Medulla oblongata (tissue), 1 donor: ENCODE results near the gene IL3RA.
A peak's percentile ranks its signal among the peaks of the same experiment; 100 is the strongest.
"Not testable (repeated sequence)": the region's sequence is repeated elsewhere in the genome, so short reads cannot be mapped to it uniquely, and the experiment has no call there.

Experiments used
- DNase-seq: peaks from one replicate; pipeline ENCODE4 v3.0.0-alpha.2; 2015; ENCODE audit errors: extremely low spot score

IL3RA gene

GRCh38 chrX:1336331-1336943 lies at the start of gene IL3RA:
Gene IL3RA (plus strand): TSS chrX:1336785. CDS start chrX:1341766, 4,981 bp downstream.
- peak; percentile 74 for DNase-seq

- DNase-seq: no peak
Observed at GRCh38 chrX:1289535-1289934, 47.0 kb upstream of the IL3RA start.

DNA sequence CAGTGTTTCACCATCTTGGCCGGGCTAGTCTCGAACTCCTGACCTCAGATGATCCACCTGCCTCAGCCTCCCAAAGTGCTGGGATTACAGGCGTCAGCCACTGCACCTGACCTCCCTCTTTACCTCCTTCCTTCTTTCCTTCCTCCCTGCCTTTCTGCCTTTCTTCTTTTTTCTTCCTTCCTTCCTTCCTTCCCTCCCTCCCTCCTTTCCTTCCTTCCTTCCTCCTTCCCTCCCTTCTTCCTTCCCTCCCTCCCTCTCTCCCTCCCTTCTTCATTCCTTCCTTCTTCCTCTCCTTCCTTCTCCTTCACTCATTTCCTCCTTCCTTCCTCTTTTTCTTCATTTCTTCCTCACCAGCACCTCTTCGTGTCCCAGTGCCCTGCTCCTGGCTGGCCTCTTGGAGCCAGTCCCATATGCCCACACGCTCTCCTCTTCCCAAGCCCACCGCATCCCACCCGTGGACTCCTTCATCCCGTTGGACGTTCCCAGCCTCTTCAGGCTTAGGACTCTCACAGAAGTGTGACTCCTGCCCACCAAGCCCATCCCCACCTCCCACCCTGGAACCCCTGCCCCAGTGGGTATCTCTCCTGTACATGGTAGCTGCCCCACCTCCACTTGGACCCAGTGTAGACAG lies 45.4 kb upstream of the IL3RA start:
- no peak for DNase-seq

- DNase-seq: peak; percentile 32
Observed at GRCh38 chrX:1292575-1293290, 43.9 kb upstream of the IL3RA start.

GRCh38 chrX:1294301-1295067 lies 42.1 kb upstream of the IL3RA start:
- DNase-seq: no peak

- DNase-seq: no peak
Observed at GRCh38 chrX:1295550-1295949, 41.0 kb upstream of the IL3RA start.

GRCh38 chrX:1297591-1297990 lies 39.0 kb upstream of the IL3RA start:
- DNase-seq: not testable (repeated sequence)

DNA sequence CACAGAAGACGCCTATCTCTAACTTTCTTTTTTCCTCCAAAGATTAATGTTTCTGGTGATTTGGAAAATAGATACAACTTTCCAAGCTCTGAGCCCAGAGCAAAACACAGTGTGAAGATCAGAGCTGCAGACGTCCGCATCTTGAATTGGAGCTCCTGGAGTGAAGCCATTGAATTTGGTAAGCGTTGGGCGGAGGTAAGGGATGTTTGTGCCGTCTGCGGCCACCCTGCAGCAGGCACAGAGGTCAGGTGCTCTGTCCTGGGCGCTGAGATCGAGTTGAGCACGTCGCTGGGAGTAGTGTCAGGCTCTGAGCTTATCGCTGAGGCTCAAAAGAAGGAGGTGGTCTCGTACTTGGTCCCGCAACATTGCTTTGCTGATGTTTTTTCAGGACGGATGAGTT lies 36.1 kb upstream of the IL3RA start:
- no peak for DNase-seq

- DNase-seq: no peak
Observed at GRCh38 chrX:1305411-1305810, 31.2 kb upstream of the IL3RA start.

DNA sequence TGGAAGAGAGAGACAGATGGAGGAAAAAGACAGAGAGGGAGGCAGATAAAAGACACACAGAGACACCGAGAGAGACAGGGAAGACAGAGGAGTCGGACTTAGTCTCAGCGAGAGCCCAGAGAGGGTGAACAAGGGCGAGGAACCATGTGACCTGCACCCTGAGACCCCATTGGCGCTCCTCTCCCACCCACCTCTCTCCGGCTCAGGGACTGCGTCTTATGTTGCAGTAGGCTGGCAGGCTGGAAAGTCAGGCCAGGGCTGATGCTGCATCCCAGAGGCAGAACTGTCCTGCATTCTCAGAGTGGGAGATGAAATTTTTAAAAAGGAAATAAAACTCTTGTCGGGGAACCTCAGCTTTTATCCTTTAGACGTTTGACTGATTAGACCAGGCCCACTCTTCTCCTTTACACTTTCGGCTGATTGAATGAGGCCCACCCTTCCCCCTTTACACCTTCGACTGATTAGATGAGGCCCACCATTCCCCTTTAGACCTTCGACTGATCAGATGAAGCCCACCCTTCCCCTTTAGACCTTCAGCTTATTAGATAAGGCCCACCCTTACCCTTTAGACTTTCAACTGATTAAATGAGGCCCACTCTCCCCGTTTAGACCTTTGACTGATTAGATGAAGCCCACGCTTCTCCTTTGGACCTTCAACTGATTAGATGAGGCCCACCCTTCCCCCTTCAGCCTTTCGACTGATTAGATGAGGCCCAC lies 29.5 kb upstream of the IL3RA start:
- DNase-seq: no peak

- no peak for DNase-seq
Observed at GRCh38 chrX:1307626-1308340, 28.8 kb upstream of the IL3RA start.

GRCh38 chrX:1308476-1308875 lies 28.1 kb upstream of the IL3RA start:
- DNase-seq: no peak

- not testable (repeated sequence) for DNase-seq
Observed at GRCh38 chrX:1308917-1309316, 27.7 kb upstream of the IL3RA start.

DNA sequence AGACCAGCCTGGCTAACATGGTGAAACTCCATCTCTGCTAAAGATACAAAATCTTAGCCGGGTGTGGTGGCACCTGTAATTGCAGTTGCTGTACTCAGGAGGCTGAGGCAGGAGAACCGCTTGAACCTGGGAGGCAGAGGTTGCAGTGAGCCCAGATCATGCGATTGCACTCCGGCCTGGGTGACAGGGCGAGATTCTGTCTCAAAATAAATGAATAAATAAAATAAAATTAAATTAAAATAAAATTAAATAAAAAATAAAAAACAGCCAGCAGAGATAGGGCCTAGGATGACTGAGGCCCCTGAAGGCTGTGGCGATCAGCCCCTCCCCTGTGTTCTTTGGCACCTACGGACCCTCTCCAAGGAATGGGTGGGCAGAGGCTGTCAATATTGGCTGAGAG lies 22.8 kb upstream of the IL3RA start:
- DNase-seq: no peak

GRCh38 chrX:1316527-1316926 lies 20.1 kb upstream of the IL3RA start:
- peak; percentile 80 for DNase-seq

DNA sequence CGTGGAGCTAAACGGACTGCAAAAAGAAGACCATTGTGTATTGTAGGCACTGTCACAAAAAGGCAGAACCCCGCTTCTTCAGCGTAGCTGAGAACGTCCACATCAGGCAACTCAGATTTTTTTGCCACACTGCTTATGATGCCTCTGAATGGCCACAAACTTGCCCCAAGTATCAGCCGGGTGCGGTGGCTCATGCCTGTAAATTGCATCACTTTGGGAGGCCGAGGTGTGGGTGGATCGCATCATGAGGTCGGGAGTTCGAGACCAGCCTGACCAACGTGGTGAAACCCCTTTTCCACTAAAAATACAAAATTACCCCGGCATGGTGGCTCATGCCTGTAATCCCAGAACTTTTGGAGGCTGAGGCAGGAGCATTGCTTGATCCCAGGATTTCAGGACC lies 14.9 kb upstream of the IL3RA start:
- DNase-seq: no peak

- DNase-seq: no peak
Observed at GRCh38 chrX:1322393-1322792, 14.2 kb upstream of the IL3RA start.

DNA sequence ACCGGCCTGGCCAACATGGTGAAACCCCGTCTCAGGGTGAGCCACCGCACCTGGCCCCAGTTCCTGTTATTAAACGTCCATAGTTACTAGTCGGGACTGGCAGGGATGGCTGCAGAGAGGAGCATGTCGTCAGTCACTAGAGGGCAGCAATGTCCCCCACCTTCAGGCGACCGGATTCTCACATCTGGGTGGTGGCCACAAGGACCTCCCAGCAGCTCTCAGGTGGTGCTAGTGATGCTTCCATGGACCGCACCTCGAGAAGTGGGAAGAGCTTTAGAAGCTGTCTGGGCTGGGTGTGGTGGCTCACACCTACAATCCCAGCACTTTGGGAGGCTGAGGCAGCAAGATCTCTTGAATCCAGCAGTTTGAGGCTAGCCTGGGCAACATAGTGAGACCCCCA lies 13.3 kb upstream of the IL3RA start:
- DNase-seq: peak; percentile 43

DNA sequence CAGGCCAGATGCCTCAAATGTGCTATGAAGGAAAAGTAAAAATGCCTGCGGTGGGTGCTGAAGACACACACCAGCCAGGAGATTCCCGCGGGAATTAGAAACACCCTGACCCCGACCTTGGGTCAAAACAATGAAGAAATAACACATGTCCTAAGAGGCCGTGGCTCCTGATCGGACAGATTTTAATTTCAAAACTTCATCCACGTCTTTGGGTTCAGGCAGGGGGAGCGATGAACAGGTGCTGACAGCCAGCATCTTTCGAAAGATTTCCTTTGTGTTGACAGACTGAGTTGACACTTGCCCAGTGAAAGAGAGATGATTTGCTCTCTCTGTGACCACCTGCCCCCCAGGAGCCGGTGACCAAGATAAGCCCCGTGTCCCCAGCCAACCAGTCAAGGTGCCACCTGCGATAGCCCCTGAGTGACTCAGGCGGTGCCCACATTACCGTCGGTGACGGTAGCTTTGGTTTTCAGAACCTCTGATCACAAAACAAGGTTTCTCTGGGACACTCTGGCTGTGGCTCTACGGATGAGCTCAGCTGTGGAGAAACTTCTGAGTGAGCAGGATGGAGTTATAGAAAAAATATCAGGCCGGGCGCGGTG lies 11.0 kb upstream of the IL3RA start:
- DNase-seq: no peak

DNA sequence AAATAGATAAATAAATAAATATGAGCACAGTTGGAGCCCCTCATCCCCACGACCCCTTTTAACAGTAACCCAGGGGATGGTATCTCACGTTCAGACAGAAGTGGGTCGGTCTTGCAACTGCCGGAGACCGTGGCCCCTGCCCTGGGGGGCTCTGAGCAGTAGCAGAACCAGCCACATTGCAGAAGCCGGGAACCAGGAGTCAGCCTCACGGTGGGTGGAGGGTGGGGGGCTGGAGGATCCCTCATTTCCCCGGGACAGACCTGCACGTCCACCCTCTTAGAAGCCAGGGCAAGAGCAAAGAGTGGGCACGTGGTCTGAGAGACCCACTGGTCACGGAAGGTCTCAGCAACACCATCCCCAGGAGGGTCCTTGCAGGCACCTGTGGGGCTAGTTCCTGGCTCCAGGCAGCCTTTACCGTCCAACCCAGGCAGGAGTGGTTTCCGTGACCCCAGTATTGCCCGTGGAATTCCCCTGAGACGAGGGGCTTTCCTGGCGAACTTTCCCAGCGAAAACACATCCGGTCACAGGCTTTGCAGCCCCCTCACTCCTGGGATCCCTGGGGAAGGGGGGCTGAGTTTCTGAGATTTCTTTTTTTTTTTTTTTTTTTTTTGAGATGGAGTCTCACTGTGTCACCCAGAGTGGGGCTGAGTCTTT lies 8.8 kb upstream of the IL3RA start:
- no peak for DNase-seq
